Stimulated activated CD8-positive, alpha-beta memory T cell treated with anti-CD3 and anti-CD28 coated beads, Interleukin-12 subunit alpha, Interleukin-12 subunit beta, amount 100 ng/mL, for 24 hours (primary cell): Measurements from ENCODE around the gene EPB41L3.
"Not testable (repeated sequence)": the region's sequence is repeated elsewhere in the genome, so short reads cannot be mapped to it uniquely, and the experiment has no call there.

ENCODE experiments used
- DNase-seq: peaks from one replicate; pipeline ENCODE4 v3.0.0-alpha.2; 2020; ENCODE audit errors: extremely low read depth

EPB41L3 gene

DNA sequence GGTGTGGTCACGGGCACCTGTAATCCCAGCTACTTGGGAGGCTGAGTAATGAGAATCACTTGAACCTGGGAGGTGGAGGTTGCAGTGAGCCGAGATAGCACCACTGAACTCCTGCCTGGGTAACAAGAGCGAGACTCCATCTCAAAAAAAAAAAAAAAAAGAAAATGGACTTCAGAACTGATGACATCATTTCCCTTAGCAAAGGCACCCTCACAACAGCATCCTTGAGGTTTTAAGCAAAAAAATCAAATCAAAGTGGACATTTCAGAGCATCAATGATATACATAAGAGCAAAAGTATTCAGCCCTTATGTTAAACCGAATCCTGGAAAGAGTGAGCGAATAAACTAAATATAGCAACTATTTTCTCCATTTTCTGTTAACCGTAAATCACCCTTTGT lies 45.3 kb downstream of the EPB41L3 start:
- DNase-seq, result no peak

DNA sequence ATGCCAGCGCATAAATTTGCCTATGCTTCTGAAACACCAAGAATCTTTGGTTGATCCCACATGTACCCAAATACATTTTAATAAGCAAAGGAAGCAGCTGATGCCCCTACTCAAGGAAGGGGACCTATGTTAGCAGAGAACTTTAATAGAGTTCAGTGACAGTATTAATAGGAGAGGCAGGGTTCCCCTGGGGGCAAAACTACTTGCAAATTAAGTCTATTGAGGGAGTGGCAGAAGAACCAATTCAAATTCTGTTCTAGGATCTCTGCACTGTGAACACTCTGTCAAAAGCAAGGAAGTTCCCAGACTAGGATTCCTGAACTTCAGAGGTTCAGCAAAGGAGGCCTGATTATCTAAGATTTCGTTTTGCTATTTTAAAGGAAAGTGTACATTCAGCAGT lies 47.5 kb downstream of the EPB41L3 start:
- no peak for DNase-seq

DNA sequence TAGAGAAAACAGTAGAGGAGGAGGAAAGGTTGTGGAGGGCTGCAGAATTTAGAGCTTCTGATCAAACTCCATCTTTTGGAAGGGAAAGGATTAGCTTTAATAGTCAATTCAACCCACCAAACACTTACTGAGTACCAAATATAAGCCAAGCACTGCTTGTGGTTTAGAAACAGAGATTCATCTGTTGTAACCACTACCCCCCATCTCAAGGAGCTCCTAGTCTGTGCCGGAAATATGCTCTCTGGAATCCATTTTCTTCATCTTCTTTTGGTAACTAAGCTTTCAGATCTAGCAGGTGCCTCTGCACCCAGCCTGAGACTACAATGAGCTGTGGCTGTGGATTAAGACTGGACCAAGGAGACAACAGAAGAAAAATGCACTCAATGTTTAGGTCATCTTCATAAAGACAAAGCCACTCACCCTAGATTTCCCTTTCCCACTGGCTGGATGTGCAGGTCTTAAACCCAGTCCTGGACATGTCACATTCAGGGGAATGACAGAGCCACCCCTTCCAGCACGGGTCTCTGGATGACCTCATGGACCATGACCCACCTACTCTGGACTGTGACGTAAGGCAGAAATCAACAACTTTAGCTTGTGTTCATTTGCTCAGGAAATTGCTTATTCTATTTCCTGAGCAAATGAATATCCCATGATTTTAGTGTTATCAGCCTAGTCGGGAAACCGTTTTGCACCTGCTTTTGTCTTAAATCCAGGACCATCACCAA lies 52.9 kb downstream of the EPB41L3 start:
- no peak for DNase-seq

DNA sequence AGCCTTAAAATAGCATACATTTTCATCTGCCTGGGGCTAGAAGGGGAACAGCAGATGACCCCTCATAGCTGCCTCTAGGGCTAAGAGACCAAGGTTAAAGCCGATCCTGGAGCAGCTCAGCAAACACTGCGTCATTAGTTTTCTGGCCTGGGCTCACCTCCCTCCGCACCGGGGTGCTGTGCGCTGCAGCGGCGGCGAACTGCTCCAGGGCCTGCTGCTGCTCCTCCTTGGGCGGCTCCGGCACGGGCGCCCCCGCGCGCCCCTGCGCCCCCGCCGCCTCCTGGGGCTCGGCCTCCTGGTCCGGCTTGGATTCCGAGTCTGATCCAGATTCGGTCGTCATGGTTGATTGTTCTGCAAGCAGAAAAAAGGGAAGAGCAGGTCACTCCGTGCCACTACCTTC lies 55.0 kb downstream of the EPB41L3 start:
- no peak for DNase-seq

DNA sequence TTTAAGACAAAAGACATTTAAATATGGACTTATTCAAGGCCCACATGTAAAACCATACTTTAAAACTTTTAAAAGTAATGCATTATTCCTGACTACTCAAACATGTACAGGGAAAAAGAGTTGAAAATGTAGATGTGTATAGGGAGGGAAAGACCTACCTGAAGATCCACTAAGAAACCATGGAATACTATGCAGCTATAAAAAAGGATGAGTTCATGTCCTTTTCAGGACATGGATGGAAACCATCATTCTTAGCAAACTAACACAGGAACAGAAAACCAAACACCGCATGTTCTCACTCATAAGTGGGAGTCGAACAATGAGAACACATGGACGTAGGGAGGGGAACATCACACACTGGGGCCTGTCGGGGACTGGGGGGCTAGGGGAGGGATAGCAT lies 55.8 kb downstream of the EPB41L3 start:
- not testable (repeated sequence) for DNase-seq

DNA sequence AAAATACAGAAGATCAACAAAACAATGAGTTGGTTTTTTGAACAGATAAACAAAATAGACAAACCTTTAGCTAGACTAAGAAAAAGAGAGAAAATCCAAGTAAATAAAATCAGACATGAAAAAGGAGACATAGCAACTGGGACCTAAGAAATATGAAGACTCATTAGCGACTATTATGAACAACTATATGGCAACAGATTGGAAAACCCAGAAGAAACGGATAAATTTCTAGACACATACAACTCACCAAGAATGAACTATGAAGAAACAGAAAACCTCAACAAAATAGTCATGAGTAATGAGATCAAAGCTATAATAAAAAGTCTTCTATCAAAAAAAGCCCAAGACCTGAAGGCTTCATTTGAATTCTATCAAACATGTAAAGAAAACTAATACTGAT lies 59.3 kb downstream of the EPB41L3 start:
- no peak for DNase-seq

DNA sequence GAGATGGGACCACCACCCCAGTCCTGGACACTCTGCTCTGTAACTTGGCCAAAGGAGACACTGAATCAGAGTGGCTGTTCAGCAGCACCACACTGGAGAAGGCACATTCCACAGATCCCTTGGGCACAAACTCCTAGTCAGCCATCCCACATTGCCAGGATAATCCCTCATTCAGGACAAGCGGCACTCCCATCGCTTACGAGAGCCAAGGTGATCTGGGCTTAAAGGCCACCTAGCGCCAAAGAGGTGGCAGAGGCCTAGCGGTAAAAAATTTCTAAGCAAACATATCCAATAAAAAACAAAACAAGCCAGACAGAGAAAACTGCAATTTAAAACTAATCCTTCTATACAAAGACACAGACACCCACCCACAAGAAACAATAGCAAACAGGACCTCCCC lies 62.2 kb downstream of the EPB41L3 start:
- no peak for DNase-seq

DNA sequence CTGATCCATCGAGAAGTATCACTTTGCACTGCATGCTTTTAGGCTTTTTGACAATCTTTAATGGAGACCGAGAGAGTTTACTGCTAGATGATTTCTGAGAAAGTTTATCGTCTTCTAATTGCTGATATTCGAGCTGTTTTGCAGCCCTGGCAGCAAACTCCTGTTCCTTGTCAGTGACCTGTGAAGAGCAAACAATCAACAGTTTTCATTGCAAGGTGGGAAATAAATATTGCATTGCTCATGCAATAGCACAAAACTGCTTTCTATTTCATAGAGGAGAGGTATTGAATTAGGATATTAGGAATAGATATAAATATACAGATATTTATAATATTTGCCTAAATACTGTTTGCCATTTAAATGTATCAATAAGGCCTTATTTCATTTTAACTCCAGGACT lies 65.5 kb downstream of the EPB41L3 start:
- DNase-seq, result no peak

DNA sequence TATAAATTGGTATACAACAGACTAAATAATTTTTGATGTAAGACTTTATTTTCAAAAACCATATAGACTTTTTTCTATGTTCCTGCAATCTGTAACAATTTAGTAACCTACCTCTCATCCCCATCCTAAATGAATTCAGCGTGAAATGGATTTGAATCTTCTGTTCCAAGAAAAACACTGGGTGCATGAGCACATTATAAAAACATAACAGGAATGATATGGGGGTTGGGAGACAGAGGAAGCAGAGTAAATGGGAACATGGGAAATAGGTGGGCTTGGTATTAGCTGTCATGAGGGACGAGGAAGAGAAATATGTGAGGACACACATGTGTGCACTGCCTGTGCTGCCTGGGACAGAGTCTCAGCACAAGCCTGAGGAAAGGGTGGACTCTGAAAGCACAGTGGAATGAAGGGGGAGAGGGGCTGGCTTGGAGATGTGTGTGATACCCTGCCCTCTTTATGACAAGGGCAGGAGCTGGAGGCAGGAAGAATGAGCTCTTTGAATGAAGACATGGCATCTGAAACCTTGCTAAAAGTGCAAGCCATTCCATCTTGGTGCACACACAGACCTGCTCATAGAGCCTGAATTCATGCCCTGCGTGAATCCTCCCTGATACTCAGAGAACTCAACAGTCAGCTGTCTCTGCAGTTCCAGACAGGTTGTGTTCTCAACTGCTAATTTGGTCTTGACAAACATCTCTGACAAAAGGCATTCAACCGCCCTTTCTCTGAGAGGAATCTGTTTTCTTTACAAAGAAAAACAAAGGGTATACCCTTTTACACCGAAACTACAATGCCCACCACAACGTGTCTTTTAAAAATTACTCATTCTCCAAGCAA lies 66.6 kb downstream of the EPB41L3 start:
- DNase-seq, result no peak

DNA sequence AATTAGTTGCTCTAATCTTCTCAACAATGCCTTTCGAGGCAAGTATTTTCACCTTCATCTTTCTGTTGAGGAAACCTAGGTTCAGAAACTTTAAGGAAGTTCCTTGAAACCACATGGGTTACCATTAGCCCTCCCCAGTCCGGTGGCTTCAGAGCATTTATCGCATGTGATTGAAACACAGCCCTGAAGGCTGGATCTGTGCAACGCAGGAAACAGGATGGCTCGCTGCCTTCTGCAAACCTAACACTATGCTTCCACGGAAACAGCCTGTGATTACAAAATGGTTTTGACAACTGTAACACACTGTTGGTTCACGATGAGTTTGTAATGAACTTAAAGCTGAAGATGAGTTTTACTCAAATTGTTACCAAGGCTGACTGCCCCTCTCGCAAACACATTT lies 68.5 kb downstream of the EPB41L3 start:
- DNase-seq, result no peak

DNA sequence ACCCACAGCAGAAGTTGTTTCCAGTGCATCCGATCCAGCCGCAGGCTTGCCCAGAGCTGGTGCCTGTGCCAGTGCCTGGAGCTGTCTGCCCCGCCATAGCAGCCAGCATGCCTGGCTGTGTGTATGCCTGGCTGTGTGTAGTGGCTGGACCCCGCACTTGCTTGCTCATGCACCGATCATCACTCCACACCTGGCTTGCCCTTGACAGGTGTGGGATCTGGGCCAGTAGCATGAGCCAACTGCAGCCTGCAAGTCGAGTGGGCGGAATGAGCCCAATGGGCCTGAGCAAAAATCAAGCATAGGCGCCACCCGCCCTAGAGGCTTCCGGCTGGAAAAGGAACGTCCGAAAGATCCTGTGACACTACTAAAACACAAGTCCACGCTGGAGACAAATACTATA lies 74.5 kb downstream of the EPB41L3 start:
- DNase-seq, result no peak

DNA sequence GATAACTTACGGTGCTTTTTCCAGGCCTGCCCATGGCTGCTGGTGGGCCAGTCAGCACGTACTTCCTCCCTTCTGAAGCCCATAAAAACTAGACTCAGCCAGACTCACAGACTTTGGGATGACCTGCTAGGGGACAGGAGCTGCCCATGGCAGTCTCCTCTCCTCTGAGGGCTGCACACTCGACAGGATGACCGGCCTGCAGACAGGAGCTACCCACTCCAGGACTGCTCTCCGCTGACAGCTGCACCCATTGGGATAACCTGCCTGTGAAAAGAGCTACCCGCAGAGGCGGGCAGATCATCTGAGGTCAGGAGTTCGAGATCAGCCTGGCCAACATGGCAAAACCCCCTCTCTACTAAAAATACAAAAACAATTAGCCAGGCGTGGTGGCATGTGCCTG lies 75.4 kb downstream of the EPB41L3 start:
- no peak for DNase-seq

DNA sequence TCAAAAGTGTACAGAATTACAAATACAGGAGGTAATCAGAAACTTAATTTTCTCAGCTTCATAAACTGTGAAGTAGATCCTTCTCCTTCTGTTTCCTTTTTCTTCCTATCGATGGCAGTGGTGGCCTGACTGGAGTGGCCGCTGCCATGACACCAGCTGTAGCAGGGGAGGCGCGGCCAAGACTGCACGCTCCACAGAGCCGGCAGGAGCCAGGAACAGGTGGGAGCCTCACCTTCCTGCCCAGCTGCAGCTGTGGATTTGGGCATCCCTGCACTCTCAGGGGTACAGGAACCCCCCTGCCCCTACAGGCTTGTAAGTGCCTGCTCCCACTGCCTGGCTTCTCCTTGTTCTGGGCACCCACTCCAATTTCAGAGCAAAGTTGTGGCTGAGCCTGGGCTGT lies 76.1 kb downstream of the EPB41L3 start:
- no peak for DNase-seq

DNA sequence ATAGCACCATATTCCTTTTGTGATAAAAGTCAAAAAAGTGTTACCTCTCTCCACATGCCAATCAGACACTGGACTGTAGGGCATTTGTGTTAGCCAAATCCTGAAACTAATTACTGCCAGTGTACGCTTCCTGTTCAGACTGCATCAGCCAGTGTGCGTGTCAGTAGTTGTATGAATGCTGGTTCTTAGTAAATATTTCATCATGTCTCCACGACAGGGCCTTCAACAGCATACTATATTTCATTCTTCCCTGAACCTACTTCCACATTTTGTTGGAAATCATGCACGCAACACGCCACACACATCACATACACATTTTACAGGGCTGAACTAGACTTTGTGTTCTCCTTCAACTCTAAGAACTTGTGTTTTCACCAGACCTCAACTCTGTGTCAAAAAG lies 77.5 kb downstream of the EPB41L3 start:
- no peak for DNase-seq

DNA sequence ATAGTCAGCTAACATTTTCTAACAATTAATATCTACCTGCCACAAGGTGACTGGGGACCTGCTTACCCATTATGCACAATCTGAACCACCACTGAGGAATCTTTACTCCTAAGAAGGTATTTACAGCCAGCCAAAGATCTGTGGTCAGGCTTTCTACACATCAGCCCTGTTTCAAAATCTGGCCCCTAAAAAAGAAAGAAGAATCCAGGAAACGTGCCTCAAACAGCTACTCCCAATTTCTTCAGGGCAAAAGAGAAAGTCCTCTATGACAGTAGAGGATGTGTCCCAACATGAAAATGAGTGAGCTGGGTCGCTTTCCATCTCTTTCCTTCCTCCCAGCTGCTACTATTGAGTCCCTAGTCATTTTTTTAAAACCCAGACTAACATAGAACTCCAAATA lies 79.5 kb downstream of the EPB41L3 start:
- DNase-seq, result no peak

DNA sequence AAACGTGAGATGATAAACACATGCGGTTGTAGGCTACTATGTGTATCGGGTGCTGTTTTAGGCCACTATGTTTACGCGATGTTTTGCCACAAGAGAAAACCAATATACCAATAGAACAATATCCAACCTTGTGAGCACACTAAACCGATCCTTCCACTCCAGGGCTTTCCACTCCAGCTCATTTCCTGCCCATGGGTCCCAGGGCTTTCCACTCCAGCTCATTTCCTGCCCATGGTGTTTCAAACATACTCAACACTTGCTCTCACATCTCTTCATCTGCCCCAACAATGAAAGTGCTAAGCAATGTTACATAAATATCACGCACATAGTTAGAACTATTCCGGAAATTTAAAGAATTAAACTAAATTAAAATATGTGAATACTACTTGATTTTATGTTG lies 80.0 kb downstream of the EPB41L3 start:
- DNase-seq, result no peak

DNA sequence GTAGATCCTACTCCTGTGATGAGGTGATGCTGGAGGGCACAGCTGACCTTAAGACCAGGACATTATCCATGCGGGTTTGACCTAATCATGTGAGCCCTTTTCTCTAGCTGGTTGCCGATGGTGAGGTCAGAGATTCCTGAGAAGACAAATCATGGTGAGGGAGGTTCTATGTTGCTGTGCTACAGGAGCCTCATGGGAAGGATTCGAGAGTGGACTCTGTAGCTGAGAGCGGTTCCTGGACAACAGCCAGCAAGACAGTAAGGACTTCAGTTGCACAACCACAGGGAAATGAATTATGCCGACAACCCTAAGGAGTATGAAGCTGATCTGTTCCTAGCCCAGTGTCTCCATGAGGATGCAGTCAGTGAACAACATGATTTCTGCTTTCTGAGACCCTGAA lies 80.4 kb downstream of the EPB41L3 start:
- no peak for DNase-seq

DNA sequence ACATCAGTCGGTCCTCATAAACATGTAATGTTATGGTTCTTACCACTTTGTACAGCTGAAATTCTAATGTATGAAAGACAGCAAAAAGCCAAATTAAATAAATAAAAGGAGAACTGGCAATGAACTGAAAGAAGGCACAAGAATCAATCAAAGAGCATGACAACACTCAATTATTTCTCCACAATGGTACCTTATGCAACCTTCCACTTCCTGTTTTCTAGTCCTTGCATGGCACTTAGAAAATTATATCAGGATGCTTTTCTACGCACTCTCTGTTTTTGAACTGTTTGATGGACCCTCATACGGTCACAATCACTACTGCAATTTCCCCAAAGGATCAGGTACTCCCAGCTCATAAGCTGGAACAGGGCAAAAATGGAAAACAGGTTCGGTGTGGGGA lies 81.6 kb downstream of the EPB41L3 start:
- no peak for DNase-seq

DNA sequence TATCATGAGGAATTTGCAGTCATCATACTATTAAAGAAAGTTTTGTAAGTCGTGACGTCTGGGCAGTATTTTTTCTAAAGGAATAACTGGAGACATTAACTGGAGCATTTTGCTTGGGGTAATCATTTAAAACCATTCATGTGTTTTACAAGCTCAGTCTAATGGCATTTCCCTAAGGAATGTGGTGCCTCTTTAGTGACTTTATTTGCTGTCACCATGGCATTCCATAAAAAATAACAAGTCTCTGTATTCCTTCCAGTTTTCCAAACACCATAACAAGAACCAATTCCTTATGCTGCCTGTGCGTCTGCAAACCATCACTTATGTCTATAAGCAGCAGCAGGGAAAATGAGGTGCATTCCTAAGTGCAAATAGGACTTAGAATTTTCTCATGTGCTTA lies 82.8 kb downstream of the EPB41L3 start:
- no peak for DNase-seq

DNA sequence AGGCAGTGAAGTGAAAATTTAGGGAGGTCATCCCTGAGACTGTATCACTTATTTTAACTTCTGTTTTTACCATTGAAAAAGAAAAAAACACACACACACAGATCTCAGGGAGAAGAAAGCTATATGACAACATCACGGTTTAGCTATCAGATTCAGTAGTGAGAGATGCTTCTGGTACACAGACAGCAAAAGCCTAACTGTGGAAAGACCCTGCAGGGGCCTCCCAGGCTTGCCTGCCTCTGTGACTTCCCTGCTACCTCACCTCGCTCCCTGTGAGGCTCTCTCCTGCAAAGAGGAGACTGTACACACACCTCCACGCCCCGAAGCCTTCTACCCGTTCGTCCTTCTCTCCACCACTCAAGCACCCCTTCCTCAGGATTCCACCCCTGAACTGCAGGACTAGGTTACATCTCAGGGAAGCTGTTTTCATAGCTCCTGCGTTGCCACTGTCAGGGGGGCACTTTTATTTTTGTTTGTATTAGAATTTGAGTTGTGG lies 86.3 kb downstream of the EPB41L3 start:
- no peak for DNase-seq

DNA sequence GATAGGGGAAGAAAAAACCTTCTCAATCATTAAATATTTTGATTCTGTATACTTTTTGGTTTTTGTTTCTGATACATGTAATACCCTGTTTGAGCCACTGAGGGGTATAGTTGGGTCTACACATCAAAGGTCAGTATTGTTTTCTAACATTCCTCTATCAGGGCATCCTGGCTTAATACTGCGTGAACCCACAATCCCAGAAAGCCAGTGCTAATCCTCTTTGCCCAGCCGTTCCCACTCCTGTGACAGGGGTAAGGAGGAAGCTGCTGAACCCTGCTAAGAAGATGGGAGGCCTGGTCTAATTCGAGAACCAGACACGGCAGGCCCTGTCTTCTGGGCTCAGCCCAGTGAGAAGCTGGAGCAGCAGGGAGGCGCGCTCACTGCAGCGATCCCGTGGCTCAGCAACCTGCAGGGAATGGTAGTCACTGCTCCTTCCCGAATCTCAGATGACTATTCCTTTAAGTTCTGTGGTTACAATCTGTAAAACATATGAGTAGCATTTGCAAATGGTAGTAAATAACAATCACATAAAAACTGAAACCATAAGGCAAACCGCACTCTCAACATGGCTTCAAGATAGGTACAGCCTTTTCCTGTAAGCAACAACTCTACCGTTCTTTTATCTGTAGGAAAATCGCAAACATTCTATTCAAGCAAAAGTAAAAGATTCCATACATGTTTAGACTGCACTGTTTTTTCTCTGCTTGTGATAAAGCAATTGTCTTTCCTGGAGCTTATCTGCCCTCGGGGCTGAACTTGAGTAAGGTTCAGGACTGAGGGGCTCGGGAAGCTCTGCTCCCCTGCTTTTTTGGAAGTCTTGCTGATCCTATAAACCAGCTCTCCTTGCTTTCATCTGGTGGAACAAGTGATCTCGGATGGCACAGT lies 87.0 kb downstream of the EPB41L3 start:
- no peak for DNase-seq

DNA sequence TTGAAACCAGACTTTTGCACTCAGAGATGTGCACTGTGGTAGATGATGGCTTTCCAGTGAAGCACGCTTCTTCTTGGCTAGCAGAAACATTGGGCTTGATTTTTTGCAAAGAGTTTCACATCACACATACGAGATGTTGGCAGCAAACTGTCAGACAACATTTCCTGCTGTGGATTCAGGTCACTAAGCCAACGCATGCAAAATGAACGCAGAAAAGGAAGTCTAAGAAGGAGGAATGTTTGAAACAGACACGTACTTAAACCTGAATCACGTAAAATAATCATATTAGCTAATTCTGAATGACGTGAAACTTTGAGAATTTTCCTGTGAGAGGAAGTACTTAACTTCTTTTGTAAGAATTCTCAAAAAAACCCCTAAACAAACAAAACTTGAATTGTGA lies 88.1 kb downstream of the EPB41L3 start:
- no peak for DNase-seq
